ENCODE measurements around the gene FAM180B. TPM values are rescaled to one million over a fixed set of nuclear protein-coding genes. Genes with fewer than 3 reads are reported as not detected.
"Not testable (repeated sequence)": the region's sequence is repeated elsewhere in the genome, so short reads cannot be mapped to it uniquely, and the experiment has no call there.

Gene FAM180B, protein sequence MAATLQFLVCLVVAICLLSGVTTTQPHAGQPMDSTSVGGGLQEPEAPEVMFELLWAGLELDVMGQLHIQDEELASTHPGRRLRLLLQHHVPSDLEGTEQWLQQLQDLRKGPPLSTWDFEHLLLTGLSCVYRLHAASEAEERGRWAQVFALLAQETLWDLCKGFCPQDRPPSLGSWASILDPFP
- total RNA-seq, result not detected
- long read RNA-seq, result 0 reads

DNA sequence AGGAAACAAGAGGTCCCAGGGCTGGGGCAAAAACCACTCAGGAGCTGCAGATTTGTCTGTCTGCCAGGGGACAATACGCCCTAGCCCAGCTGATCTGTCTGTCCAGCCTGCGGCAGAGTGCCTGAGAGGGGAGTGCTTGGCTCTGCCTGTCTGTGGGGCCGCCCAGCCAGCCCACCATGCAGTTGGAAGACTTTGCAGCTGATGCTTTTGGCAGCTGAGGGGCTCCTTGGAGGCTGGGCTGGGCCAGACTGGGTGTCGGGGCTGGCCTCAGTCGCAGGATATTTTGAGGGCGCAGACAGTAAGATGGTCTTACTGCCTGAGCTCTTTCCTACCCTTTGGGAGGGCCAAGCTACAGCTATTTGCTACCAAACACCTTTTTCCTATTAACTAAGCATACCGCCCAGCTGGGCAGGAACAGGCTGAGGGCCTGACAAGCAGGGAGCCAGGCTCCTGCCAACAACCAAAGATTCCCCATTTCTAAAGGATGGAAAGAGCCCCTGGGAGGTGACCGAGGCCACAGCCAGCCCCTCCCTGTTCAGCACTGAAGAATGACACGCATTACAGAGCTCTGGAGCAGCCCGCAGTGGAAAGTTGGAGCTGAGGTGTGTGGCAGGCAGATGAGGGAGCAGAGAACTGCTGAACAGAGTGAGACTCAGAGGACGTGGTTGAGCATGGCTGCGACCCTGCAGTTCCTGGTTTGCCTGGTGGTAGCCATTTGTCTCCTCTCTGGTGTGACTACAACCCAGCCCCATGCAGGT, at the start of gene FAM180B:
Gene FAM180B, plus strand, starts transcription at position 581 of the 758 bp plus-strand sequence. Its CDS starts 91 bp downstream, at position 672.
- no peak for DNase-seq (ENCODE audit: low spot score)
- intact Hi-C loops (cut with DNase I), result no loop called here

DNA sequence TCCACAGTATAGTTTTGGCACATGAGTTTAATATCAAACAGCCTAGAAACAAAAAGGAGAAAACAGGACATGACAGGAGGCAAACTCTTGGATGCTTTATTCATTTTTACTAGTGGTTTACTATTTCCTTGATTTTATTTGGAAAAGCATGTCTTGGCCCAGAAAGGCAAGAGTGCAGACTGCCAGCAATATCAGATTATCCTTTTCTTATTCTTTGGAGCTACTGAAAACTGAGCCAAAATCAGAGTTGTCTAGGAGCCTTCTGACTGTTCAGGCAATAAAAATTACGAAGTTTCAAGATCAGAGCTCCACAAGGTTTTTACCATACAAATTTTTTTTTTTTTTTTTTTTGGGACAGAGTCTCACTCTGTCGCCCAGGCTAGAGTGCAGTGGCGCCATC, 49.6 kb upstream of the FAM180B start:
- no peak for DNase-seq (ENCODE audit: low spot score)
- intact Hi-C loops (cut with DNase I), result no loop called here

DNA sequence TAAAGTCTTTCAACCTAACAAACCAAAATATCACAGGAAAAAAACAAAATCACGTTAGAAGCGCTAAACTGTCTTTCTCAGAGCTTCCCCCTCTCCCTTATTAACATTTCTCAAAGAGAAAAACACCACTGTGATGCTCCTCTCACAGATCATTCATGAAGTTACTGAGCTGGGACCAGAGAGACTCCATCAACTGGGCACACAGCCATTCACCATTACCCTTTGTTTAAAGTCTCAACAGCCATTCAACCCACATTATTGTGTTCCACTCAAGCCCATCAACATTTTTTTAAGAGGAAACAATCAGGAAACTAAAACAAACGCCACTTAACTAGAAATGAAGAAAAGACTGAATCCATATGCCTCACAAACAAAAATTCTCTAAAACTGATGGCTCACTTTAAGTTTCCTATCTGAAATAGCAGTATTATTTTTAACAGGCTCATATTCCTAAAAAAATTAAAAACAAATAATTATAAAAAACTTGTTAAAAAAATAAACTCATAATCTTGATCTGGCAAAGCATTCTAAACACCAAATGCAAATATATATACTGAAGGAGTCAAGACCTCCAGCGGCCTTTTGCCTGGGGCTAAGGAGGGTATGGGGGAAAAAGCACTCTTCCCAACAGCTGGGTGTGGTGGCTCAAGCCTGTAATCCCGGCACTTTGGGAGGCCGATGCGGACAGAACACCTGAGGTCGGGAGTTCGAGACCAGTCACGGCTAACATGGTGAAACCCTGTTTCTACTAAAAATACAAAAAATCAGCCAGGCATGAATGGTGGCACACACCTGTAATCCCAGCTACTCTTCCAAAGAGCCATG, 47.5 kb upstream of the FAM180B start:
- no peak for DNase-seq (ENCODE audit: low spot score)
- intact Hi-C loops (cut with DNase I), result no loop called here

DNA sequence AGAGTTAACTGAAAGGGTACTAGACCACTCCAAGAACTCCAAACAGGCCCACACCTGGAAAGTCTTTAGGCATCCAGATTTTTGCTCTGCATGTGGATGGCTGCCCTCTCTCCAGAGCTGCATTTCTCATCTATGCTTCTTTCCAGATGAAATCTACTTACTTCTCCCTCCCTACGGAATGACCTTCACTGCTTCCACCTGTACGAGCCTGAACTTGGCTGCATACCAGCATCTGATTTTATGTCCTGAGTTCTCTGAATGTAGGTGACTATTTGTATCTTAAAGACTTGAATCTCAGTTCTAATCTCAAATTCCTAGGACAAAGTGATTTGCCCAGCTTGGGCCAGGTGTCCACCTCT, 46.8 kb upstream of the FAM180B start:
- DNase-seq (ENCODE audit: low spot score), result no peak
- intact Hi-C loops (cut with DNase I), result no loop called here

DNA sequence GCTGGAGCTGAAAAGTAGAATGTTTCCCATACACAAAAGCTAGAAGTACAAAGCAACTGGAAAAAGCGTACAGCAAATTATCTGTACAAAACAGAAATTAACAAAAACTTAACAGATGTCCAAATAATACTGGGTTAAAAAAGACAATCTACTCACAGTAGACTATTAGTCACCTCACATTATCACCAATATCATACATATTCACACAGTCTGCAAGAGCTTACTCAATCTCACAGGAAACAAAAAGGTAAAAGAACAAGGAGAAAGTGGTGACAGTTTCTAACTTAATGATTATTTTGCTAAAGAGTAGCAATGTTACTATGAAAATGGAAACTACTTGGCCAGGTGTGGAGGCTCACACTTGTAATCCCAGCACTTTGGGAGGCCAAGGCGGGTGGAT, 45.4 kb upstream of the FAM180B start:
- intact Hi-C loops (cut with DNase I), result no loop called here
- no peak for DNase-seq (ENCODE audit: low spot score)

DNA sequence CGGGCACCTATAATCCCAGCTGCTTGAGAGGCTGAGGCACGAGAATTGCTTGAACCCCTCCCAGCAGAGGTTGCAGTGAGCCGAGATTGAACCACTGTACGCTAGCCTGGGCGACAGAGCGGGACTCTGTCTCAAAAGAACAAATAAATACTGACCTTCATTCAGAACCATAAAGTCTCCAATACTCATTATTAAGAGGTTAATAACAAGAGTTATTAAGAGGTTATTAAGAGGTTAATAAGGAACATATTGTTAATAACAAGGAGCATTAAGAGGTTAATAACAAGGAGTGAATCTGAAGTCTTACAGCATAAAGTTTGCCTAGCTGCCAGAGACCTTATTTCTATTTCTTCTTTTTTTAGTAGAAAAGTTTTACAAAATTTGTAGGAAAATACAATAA, 41.2 kb upstream of the FAM180B start:
- intact Hi-C loops (cut with DNase I), result no loop called here

DNA sequence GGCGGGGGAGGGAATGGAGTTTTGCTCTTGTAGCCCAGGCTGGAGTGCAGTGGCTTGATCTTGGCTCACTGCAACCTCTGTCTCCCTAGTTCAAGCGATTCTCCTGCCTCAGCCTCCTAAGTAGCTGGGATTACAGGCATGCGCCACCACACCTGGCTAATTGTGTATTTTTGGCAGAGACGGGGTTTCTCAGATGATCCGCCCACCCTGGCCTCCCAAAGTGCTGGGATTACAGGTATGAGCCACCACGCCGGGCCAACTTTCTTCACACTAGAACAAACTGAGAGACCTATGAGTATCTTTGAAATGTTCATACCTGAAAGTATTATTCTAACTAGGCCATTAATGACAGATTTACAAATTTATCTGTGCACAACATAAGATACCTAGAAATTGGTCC, 40.2 kb upstream of the FAM180B start:
- DNase-seq (ENCODE audit: low spot score); intact Hi-C loops (cut with DNase I): not testable (repeated sequence)

More for the DNA sequence above, 41.2 kb upstream of the FAM180B start:
- DNase-seq (ENCODE audit: low spot score), result no peak

DNA sequence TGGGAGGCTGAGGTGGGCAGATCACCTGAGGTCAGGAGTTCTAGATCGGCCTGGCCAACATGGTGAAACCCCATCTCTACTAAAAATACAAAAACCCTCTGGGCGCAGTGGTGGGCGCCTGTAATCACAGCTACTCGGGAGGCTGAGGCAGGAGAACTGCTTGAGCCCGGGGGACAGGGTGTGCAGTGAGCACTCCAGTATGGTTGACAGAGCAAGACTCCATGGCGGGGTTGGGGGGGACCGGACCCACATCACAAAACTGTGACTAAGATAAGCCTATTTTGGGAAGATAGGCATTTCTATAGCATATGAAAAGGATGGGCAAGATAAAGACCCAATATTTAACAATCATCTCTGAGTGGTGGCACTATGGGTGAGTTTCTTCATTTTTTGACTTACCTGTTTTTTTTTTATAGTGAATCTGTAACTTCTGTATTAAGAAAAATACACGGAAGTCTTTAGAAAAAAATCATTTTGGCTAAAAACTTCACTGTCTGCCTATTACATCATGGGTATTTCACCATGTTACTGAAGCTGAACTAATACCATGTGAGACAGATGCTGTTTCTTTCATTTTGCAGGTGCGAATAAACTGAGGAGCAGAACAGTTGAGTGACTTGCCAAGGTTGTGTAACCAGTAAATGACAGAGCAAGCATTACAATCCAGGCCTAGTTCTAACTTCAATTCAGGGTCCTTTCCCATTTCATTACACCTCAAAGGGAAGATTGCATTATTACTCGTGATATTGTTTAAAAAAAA, 36.0 kb upstream of the FAM180B start:
- intact Hi-C loops (cut with DNase I), result loop anchor here (5.0 kb wide), 2 partner anchors 43 to 83 kb away; no protein-coding TSS in a partner anchor

DNA sequence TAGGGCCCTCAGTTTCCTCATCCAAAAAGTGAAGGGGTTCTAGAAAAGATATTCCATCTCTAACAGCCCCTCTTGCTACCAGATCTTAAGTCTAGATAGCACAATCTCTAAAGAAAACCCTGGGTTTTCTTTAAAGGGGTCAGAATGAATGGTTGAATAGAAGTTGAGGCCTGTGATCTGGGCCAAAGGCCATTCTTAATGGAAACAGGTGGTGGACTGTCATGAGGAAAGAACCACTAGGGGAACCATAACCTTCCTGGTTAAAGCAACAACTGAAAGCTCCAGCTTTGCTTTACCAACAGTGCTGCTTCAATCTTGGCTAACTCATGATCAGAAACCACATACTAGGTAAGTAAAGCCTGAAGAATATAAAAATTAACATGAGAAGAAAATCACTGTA, 35.4 kb upstream of the FAM180B start:
- intact Hi-C loops (cut with DNase I), result loop anchor here (5.0 kb wide), 2 partner anchors 44 to 84 kb away; no protein-coding TSS in a partner anchor
- DNase-seq (ENCODE audit: low spot score), result no peak

More for the DNA sequence above, 36.0 kb upstream of the FAM180B start:
- DNase-seq (ENCODE audit: low spot score), result no peak

DNA sequence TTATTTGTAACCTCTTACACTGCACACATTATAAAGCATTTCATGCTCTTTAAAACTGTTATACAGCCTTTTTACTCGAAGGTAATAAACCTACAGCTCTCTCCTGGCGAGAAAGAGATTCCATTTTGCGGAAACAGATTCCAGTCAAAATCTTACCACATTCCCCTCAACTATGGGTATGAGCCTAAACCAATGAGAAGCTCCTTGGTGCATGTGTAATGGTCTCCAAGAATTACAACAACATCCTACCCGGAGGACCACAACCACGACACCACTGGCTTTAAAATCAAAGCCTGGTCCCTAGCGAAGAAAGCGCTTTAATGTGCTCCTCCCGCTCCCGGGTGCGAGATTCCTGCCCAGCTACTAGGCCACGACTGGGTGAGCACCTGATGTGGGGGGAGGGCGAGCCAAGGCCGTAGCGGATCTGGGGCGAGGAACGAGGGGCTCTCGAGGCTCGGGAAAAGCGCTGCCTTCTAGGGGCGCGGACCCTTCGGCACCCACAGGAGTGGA, 34.4 kb upstream of the FAM180B start:
- no peak for DNase-seq (ENCODE audit: low spot score)
- intact Hi-C loops (cut with DNase I), result loop anchor here (5.0 kb wide), 2 partner anchors 45 to 85 kb away; no protein-coding TSS in a partner anchor

DNA sequence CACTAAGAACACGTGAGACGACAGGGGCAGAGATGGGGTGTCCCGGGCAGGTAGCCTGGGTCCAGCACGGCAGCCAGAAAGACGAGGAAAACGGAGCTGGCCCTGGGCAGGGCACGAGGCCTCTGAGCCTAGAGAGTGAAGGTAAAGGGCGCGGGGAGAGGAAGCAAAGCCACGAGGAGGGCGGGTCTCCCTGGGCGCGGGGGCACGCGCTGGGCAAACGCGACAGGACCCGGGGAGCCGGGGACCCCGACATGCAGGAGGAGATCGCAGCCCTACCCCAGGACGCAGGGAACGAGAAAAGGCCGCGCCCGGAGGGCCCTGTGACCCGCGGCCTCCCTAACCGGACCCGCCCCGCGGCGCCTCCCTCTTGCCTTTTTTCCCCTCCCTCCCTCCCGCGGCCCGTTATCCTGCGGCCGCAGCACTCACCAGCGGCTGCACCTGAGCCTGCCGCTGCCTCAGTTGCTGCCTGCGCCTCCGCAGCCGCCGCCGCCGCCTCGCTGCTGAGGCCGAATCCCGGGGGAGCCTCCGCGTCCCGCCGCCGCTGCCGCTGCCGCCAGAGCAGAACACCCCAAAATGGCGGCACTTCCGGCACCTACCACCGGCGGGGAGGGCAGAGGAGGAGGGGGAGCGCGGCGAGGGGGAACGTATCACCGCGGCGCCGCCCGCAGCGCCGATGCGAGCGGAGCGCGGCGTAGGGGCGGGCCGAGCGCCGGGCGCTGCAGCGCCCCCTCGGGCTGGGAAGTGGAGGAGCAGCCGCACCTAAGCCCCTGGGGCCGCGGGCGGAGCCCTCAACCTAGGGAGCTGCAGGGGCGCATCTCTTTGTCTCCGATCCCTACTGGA, 33.7 kb upstream of the FAM180B start, which contains the start of gene CELF1:
Gene CELF1, minus strand, starts transcription at position 567 of the 840 bp plus-strand sequence. CDS start 53,609 bp downstream, outside the sequence.
- DNase-seq (ENCODE audit: low spot score), result peak; percentile 97
- intact Hi-C loops (cut with DNase I), result loop anchor here (5.0 kb wide), 2 partner anchors 45 to 85 kb away; no protein-coding TSS in a partner anchor

DNA sequence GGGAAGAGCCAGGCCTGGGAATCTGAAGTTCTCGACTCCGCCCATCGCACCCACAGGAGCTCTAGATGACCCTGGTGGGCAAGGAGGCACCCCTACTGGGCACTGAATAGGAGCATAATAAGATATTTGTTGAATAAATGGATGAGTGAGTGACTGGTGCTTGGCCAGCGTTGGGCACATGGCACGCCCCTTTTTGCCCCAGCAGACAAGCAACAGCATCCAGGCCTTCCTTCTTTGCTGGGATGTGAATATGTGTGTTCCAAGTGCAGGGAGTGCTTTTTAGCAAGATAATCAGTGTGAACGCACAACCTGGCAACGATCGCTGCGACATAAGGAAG, 33.1 kb upstream of the FAM180B start:
- DNase-seq (ENCODE audit: low spot score), result no peak
- intact Hi-C loops (cut with DNase I), result loop anchor here (5.0 kb wide), 2 partner anchors 46 to 86 kb away; no protein-coding TSS in a partner anchor

DNA sequence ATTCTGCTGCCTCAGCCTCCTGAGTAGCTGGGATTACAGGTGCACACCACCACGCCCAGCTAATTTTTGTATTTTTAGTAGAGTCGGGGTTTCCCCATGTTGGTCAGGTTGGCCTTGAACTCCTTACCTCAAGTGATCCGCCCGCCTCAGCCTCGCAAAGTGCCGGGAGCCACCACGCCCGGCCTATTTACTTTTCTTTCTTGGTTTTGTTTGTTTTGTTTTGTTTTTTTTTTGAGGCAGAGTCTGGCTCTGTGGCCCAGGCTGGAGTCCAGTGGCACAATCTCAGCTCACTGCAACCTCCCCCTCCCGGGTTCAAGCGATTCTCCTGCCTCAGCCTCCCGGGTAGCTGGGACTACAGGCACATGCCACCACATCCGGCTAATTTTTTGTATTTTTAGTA, 29.5 kb upstream of the FAM180B start:
- DNase-seq (ENCODE audit: low spot score); intact Hi-C loops (cut with DNase I): not testable (repeated sequence)

DNA sequence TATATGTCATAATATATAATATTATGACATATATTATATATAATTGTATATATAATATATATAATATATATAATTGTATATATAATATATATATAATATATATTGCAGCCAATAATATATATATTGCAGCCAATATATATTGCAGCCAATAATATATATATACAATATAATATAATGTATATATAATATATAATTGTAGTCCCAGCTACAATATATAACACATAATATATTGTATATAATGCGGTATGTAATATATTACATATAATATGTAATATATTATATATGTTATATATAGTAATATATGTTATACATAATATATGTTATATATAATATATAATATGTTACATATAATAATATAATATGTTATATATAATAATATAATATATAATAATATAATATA, 27.8 kb upstream of the FAM180B start:
- no peak for DNase-seq (ENCODE audit: low spot score)
- intact Hi-C loops (cut with DNase I), result no loop called here

DNA sequence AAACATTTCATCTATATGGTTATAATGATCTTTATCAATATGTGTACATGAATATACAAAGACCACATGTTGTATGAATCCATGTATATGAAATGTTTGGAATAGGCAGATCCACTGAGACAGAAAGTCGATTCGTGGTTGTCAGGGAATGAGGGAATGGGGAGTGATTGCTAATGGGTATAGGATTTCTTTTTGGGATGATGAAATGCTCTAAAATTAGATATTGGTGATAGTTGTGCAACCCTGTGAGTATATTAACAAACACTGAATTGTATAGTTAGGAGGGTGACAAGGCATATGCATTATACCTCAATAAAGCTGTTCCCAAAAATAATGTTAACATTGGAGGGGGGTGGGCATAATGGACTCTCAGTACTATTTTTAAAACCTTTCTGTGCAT, 26.1 kb upstream of the FAM180B start:
- intact Hi-C loops (cut with DNase I), result no loop called here
- DNase-seq (ENCODE audit: low spot score), result no peak

DNA sequence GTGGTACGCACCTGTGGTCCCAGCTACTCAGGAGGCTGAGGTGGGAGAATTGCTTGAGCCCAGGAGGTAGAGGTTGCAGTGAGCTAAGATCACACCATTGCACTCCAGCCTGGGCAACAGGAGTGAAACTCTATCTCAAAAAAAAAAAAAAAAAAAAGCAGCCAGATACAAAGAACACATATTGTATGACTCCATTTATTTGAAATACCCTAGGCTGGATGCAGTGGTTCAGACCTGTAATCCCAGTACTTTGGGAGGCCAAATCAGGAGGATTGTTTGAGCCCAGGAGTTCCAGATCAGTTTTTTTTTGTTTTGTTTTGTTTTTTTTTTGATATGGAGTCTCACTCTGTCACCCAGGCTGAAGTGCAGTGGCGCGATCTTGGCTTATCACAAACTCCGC, 24.1 kb upstream of the FAM180B start:
- intact Hi-C loops (cut with DNase I); DNase-seq (ENCODE audit: low spot score): not testable (repeated sequence)

DNA sequence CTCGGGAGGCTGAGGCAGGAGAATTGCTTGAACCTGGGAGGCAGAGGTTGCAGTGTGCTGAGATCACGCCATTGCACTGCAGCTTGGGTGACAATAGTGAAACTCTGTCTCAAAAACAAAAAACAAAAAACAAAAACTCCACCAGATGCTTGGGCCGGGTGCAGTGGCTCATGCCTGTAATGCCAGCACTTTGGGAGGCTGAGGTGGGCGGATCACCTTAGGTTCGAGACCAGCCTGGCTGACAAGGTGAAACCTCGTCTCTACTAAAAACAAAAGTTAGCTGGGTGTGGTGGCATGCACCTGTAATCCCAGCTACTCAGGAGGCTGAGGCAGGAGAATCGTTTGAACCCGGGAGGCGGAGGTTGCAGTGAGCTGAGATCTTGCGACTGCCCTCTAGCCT, 22.1 kb upstream of the FAM180B start:
- intact Hi-C loops (cut with DNase I); DNase-seq (ENCODE audit: low spot score): not testable (repeated sequence)

DNA sequence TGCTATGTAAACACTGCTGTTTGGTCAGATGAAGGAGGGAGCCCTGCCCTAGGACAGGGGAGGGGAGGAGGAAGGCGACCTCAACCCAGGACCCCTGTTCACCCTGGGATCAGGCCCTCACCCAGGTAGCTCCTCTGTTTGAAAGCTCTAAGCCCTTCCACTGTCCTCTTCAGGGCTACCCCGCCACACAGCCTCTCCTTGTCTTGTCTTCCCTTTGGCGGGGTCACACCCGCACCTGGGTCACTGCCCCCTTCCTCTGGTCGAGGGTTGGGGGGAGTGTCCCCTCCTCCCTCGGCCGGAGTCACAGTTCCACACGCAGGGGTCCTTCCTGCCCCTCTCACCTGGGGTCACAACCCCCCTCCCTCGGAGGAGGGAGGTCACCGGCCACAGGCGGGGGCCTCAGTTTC, 21.5 kb upstream of the FAM180B start:
- intact Hi-C loops (cut with DNase I), result no loop called here
- DNase-seq (ENCODE audit: low spot score), result no peak
